H9 (cell line): ENCODE results near the gene NRXN3. TPM values are rescaled to one million over a fixed set of nuclear protein-coding genes. Genes with fewer than 3 reads are reported as not detected.

Experiments
- DNase-seq: peaks from one replicate; pipeline ENCODE4 v3.0.0-alpha.2; 2017
- H2AFZ ChIP-seq: one replicate; pipeline ENCODE4 v1.6.1; 2013; ENCODE audit warnings: mild to moderate bottlenecking, low read length, control low read depth, moderate library complexity
- H2AK5ac ChIP-seq: 2 replicates; pipeline ENCODE4 v1.6.1; 2013; ENCODE audit warnings: low read length, control low read depth, mixed read lengths; ENCODE audit not compliant: insufficient read length
- H2BK120ac ChIP-seq: one replicate; pipeline ENCODE4 v1.6.1; 2013; ENCODE audit warnings: low read depth, mild to moderate bottlenecking, low read length, control low read depth, inconsistent platforms; ENCODE audit not compliant: poor library complexity, severe bottlenecking
- H2BK12ac ChIP-seq: 2 replicates; pipeline ENCODE4 v1.6.1; 2013; ENCODE audit warnings: low read length, control low read depth, mixed read lengths, low read depth; ENCODE audit not compliant: insufficient read length
- H2BK15ac ChIP-seq: 2 replicates; pipeline ENCODE4 v1.6.1; 2013; ENCODE audit warnings: low read depth, low read length, control low read depth
- H2BK20ac ChIP-seq: one replicate; pipeline ENCODE4 v1.6.1; 2013; ENCODE audit warnings: low read depth, mild to moderate bottlenecking, low read length, control low read depth, inconsistent platforms; ENCODE audit not compliant: poor library complexity, severe bottlenecking
- H2BK5ac ChIP-seq: 2 replicates; pipeline ENCODE4 v1.6.1; 2013; ENCODE audit warnings: low read length, control low read depth, mixed read lengths; ENCODE audit not compliant: insufficient read length
- H3K14ac ChIP-seq: 2 replicates; pipeline ENCODE4 v1.6.1; 2013; ENCODE audit warnings: low read length, control low read depth; ENCODE audit not compliant: insufficient read depth
- H3K18ac ChIP-seq: 2 replicates; pipeline ENCODE4 v1.6.1; 2013; ENCODE audit warnings: low read depth, mild to moderate bottlenecking, mixed read lengths, low read length, control low read depth; ENCODE audit not compliant: insufficient read length
- H3K23ac ChIP-seq: 2 replicates; pipeline ENCODE4 v1.6.1; 2013; ENCODE audit warnings: low read length, control low read depth, mixed read lengths, low read depth; ENCODE audit not compliant: insufficient read length
- H3K23me2 ChIP-seq: 2 replicates; pipeline ENCODE4 v1.6.1; 2013; ENCODE audit warnings: low read depth, mild to moderate bottlenecking, mixed read lengths, low read length, control low read depth; ENCODE audit not compliant: insufficient read length, poor library complexity, severe bottlenecking
- H3K27ac ChIP-seq: 2 replicates; pipeline ENCODE4 v1.5.1; 2013; ENCODE audit warnings: low read length, control low read depth, mixed read lengths, low read depth; ENCODE audit not compliant: insufficient read length
- H3K27me3 ChIP-seq: 2 replicates; pipeline ENCODE4 v1.6.1; 2013; ENCODE audit warnings: low read length, control low read depth, inconsistent platforms; ENCODE audit not compliant: insufficient read depth
- H3K4ac ChIP-seq: 2 replicates; pipeline ENCODE4 v1.6.1; 2013; ENCODE audit warnings: low read depth, mild to moderate bottlenecking, control low read depth, inconsistent platforms, low read length, moderate library complexity
- H3K4me1 ChIP-seq: 2 replicates; pipeline ENCODE4 v1.6.1; 2013; ENCODE audit warnings: low read length, control low read depth, inconsistent platforms; ENCODE audit not compliant: insufficient read depth
- H3K4me2 ChIP-seq: 2 replicates; pipeline ENCODE4 v1.6.1; 2013; ENCODE audit warnings: low read length, control low read depth, mixed read lengths; ENCODE audit not compliant: insufficient read length, insufficient read depth
- H3K56ac ChIP-seq: 2 replicates; pipeline ENCODE4 v1.6.1; 2013; ENCODE audit warnings: low read depth, mild to moderate bottlenecking, mixed read lengths, low read length, control low read depth; ENCODE audit not compliant: insufficient read length
- H3K79me1 ChIP-seq: 2 replicates; pipeline ENCODE4 v1.6.1; 2013; ENCODE audit warnings: low read depth, mild to moderate bottlenecking, moderate library complexity, low read length, control low read depth, inconsistent platforms; ENCODE audit not compliant: insufficient read depth, poor library complexity, severe bottlenecking
- H3K79me2 ChIP-seq: 2 replicates; pipeline ENCODE4 v1.6.1; 2013; ENCODE audit warnings: low read length, control low read depth, inconsistent platforms; ENCODE audit not compliant: insufficient read depth
- H3K9ac ChIP-seq: 2 replicates; pipeline ENCODE4 v1.6.1; 2013; ENCODE audit warnings: low read length, control low read depth, mixed read lengths; ENCODE audit not compliant: insufficient read length; ENCODE audit errors: extremely low read depth
- H3K9me3 ChIP-seq: one replicate; pipeline ENCODE4 v1.6.1; 2013; ENCODE audit warnings: low read depth, low read length, inconsistent platforms; ENCODE audit not compliant: control insufficient read depth
- H3T11ph ChIP-seq: one replicate; pipeline ENCODE4 v1.6.1; 2013; ENCODE audit warnings: mild to moderate bottlenecking, low read length, control low read depth, inconsistent platforms
- H4K20me1 ChIP-seq: one replicate; pipeline ENCODE4 v1.6.1; 2013; ENCODE audit not compliant: control insufficient read depth, insufficient read length, insufficient read depth
- H4K5ac ChIP-seq: 2 replicates; pipeline ENCODE4 v1.6.1; 2013; ENCODE audit warnings: low read depth, mild to moderate bottlenecking, mixed read lengths, low read length, control low read depth; ENCODE audit not compliant: insufficient read length
- H4K8ac ChIP-seq: replicated peaks from 2 replicates; pipeline ENCODE4 v1.6.1; 2013; ENCODE audit warnings: low read length, control low read depth, mixed read lengths, low read depth; ENCODE audit not compliant: insufficient read length
- H4K91ac ChIP-seq: 2 replicates; pipeline ENCODE4 v1.6.1; 2013; ENCODE audit warnings: low read depth, mild to moderate bottlenecking, moderate library complexity, mixed read lengths, low read length, control low read depth; ENCODE audit not compliant: insufficient read length
- H3K27ac Mint-ChIP-seq, 3 experiments: 2 replicates in 2 of 3; 3 replicates in 1 of 3; pipeline ENCODE4 v1.8.0; 2020 to 2021; ENCODE audit warnings: mixed read lengths in 3 of 3, mild to moderate bottlenecking in 1 of 3, moderate library complexity in 1 of 3
- H3K27me3 Mint-ChIP-seq: 2 replicates; pipeline ENCODE4 v1.8.0; 2021; ENCODE audit warnings: low read depth, mild to moderate bottlenecking, moderate library complexity, mixed read lengths
- H3K36me3 Mint-ChIP-seq, 3 experiments: 2 replicates in 2 of 3; 3 replicates in 1 of 3; pipeline ENCODE4 v1.8.0; 2020 to 2021; ENCODE audit warnings: low read depth in 3 of 3, mixed read lengths in 3 of 3; ENCODE audit not compliant: insufficient read depth in 1 of 3
- H3K4me1 Mint-ChIP-seq, 2 experiments: 2 replicates each; pipeline ENCODE4 v1.8.0; 2020; ENCODE audit warnings: mixed read lengths in 2 of 2
- H3K4me3 Mint-ChIP-seq, 2 experiments: 2 replicates in 1 of 2; 3 replicates in 1 of 2; pipeline ENCODE4 v1.8.0; 2020 to 2021; ENCODE audit warnings: mild to moderate bottlenecking in 2 of 2, mixed read lengths in 2 of 2, moderate library complexity in 1 of 2
- H3K9me3 Mint-ChIP-seq, 2 experiments: 2 replicates in 1 of 2; 3 replicates in 1 of 2; pipeline ENCODE4 v1.8.0; 2020; ENCODE audit warnings: mild to moderate bottlenecking in 2 of 2, mixed read lengths in 2 of 2, moderate library complexity in 1 of 2
- CTCF ChIP-seq: fragments of 200-600 bp; sonication (generic); conservative IDR thresholded peaks from 3 replicates; pipeline ENCODE4 v1.8.0; 2021; ENCODE audit warnings: antibody characterized with exemption, mild to moderate bottlenecking
- WGBS: extraction: QIAGEN DNeasy Blood & Tissue Kit; methylation state at CpG from one replicate; pipeline ENCODE4 v1.1.7; 2013; ENCODE audit warnings: missing lambda C conversion rate, low lambda C conversion rate, mixed read lengths; ENCODE audit not compliant: insufficient read length; ENCODE audit errors: extremely low coverage; 5-methylcytosine and 5-hydroxymethylcytosine counted together
- total RNA-seq: library from RNA; stranded (reverse); gene quantifications from 2 replicates; pipeline ENCODE4 v1.2.1, GENCODE V29; 2021

NRXN3 gene
- total RNA-seq, 1 experiment from 2014 or later, result 1.8 TPM

GRCh38 chr14:79511146-79511545 is 1341.0 kb downstream of the NRXN3 start:
- H3K4me3 Mint-ChIP-seq, result no peak overlapping the region
- H3K79me1 ChIP-seq, result no peaks in the 10 kb centered on the region
- no peaks in the 10 kb centered on the region for H3K9me3 ChIP-seq
- H3K36me3 Mint-ChIP-seq, result no peaks in the 10 kb centered on the region
- no peak overlapping the region for H2BK5ac ChIP-seq
- no peaks in the 10 kb centered on the region for H3K27me3 Mint-ChIP-seq
- no peaks in the 10 kb centered on the region for H3K9me3 Mint-ChIP-seq
- no peaks in the 10 kb centered on the region for H3K27me3 ChIP-seq
- no peak overlapping the region for H4K91ac ChIP-seq
- H3K27ac Mint-ChIP-seq, result no peak overlapping the region
- H4K8ac ChIP-seq, result no peak overlapping the region
- no peak overlapping the region for H2BK15ac ChIP-seq
- TF ChIP-seq CTCF, result no peak
- no CpG with 5 or more reads among the region's 3 CpGs for WGBS
- H3T11ph ChIP-seq, result no peak overlapping the region
- H3K14ac ChIP-seq, result no peak overlapping the region
- no peak overlapping the region for H2BK20ac ChIP-seq
- no peak overlapping the region for H2BK120ac ChIP-seq
- H4K20me1 ChIP-seq, result no peaks in the 10 kb centered on the region
- peaks cover 16 to 17% of the 10 kb centered on the region in 2 experiments for H3K4me1 Mint-ChIP-seq
- no peaks in the 10 kb centered on the region for H3K79me2 ChIP-seq
- H3K9ac ChIP-seq, result no peak overlapping the region
- DNase-seq, result no peak
- H4K5ac ChIP-seq, result no peak overlapping the region
- H2AK5ac ChIP-seq, result no peak overlapping the region
- no peak overlapping the region for H3K18ac ChIP-seq
- no peak overlapping the region for H3K56ac ChIP-seq
- H3K4me1 ChIP-seq, result no peaks in the 10 kb centered on the region; the same call in 1 of the 2 replicates
- H3K23ac ChIP-seq, result no peak overlapping the region
- H3K23me2 ChIP-seq, result no peaks in the 10 kb centered on the region
- H3K27ac ChIP-seq, result no peak overlapping the region
- H3K4ac ChIP-seq, result no peak overlapping the region
- no peak overlapping the region for H2BK12ac ChIP-seq
- H3K4me2 ChIP-seq, result no peak overlapping the region
- H2AFZ ChIP-seq, result no peak overlapping the region
